GM12878 (cell line): ENCODE data around the gene SH3BP5. TPM values are rescaled to one million over a fixed set of nuclear protein-coding genes. Genes with fewer than 3 reads are reported as not detected.
A peak's percentile ranks its signal among the peaks of the same experiment; 100 is the strongest.

Source experiments
- ATAC-seq: fragments of 200-7000 bp; cut with Tn5 transposase; 3 replicates; pipeline ENCODE4 v1.9.1; 2020; ENCODE audit warnings: mild to moderate bottlenecking, moderate library complexity
- BruUV-seq: library from RNA; stranded (reverse); fragments of 400-500 nt; replicated peaks from 2 replicates; lab custom pipeline; 2021; lab: Mats Ljungman, UMichigan
- CTCF ChIA-PET: fragments of 300-600 bp; sonication (Branson Sonifier 250); formaldehyde crosslinking; extraction: SDS; loops from one replicate; lab custom pipeline; 2021; ENCODE audit warnings: inconsistent platforms; lab: Yijun Ruan, JAX
- POLR2A ChIA-PET: fragments of 350-600 bp; formaldehyde crosslinking; extraction: SDS; loops from one replicate; lab custom pipeline; 2021; ENCODE audit warnings: inconsistent platforms; lab: Charles Lee
- RAD21 ChIA-PET: fragments of 300-600 bp; sonication (Branson Sonifier 250); formaldehyde crosslinking; loops from one replicate; lab custom pipeline; 2023; ENCODE audit warnings: antibody characterized with exemption; ENCODE audit not compliant: unreplicated experiment; lab: Charles Lee
- SMC1A ChIA-PET: fragments of 300-600 bp; sonication (Branson Sonifier 250); formaldehyde crosslinking; loops from one replicate; lab custom pipeline; 2023; ENCODE audit not compliant: unreplicated experiment, uncharacterized antibody; lab: Charles Lee
- DNase-seq: peaks from one replicate; pipeline ENCODE4 v3.0.0-alpha.2; 2011; ENCODE audit warnings: low read depth, low spot score
- FAIRE-seq: peaks from 3 replicates; lab custom pipeline; 2011; peaks lifted over from hg19 to GRCh38; lab: Jason Lieb, UNC
- H2AFZ ChIP-seq: 2 replicates; pipeline ENCODE4 v1.6.0; 2011; ENCODE audit warnings: low read depth, low read length, control low read depth; ENCODE audit not compliant: control insufficient read depth
- H3K27ac ChIP-seq: 2 replicates; pipeline ENCODE4 v1.5.1; 2011; ENCODE audit warnings: control low read depth; ENCODE audit not compliant: control insufficient read depth, insufficient read depth
- H3K27me3 ChIP-seq, 2 experiments: replicated peaks in 1 of 2; 2 replicates each; pipeline versions ENCODE4 v1.6.0 to v1.6.1; 2011; ENCODE audit warnings: low read length in 1 of 2; ENCODE audit not compliant: control insufficient read depth in 2 of 2, insufficient read depth in 2 of 2
- H3K36me3 ChIP-seq, 2 experiments: 2 replicates each; pipeline ENCODE4 v1.5.1; 2011; ENCODE audit warnings: low read length in 1 of 2; ENCODE audit not compliant: control insufficient read depth in 2 of 2, insufficient read depth in 2 of 2
- H3K4me1 ChIP-seq: 2 replicates; pipeline ENCODE4 v1.6.1; 2011; ENCODE audit warnings: mild to moderate bottlenecking, low read length, moderate library complexity, mixed read lengths; ENCODE audit not compliant: control insufficient read depth, insufficient read depth
- H3K4me2 ChIP-seq: 2 replicates; pipeline ENCODE4 v1.6.0; 2011; ENCODE audit warnings: control low read depth; ENCODE audit not compliant: control insufficient read depth, insufficient read depth
- H3K4me3 ChIP-seq: fragments of 200-600 bp; sonication (generic); 2 replicates; pipeline ENCODE4 v1.5.1; 2016
- H3K79me2 ChIP-seq: 2 replicates; pipeline ENCODE4 v1.6.0; 2011; ENCODE audit warnings: low read length; ENCODE audit not compliant: control insufficient read depth, insufficient read depth
- H3K9ac ChIP-seq: 2 replicates; pipeline ENCODE4 v1.8.0; 2011; ENCODE audit warnings: low read length, control low read depth, mixed read lengths; ENCODE audit not compliant: control insufficient read depth, insufficient read depth
- H3K9me3 ChIP-seq: replicated peaks from 3 replicates; pipeline ENCODE4 v1.5.1; 2011; ENCODE audit warnings: mild to moderate bottlenecking, low read length; ENCODE audit not compliant: control insufficient read depth, insufficient read depth
- H4K20me1 ChIP-seq: 2 replicates; pipeline ENCODE4 v1.6.0; 2011; ENCODE audit not compliant: control insufficient read depth, insufficient read depth
- CHD1 ChIP-seq: IDR thresholded peaks from 2 replicates; pipeline ENCODE4 v1.6.1; 2012; ENCODE audit warnings: low read depth, low read length, improper control_type of control experiment
- CUX1 ChIP-seq: IDR thresholded peaks from 2 replicates; pipeline ENCODE4 v1.6.1; 2012; ENCODE audit warnings: improper control_type of control experiment, low read depth, low read length; ENCODE audit not compliant: insufficient replicate concordance
- FOS ChIP-seq: IDR thresholded peaks from 3 replicates; pipeline ENCODE4 v1.6.1; 2011; ENCODE audit warnings: borderline replicate concordance; ENCODE audit not compliant: insufficient read length; ENCODE audit errors: extremely low read depth
- JUNB ChIP-seq: IDR thresholded peaks from 2 replicates; pipeline ENCODE4 v1.6.1; 2016; ENCODE audit warnings: antibody characterized with exemption, mild to moderate bottlenecking
- KLF5 ChIP-seq: fragments of 450-650 bp; IDR thresholded peaks from 2 replicates; pipeline ENCODE4 v1.6.1; 2014; ENCODE audit warnings: mild to moderate bottlenecking; ENCODE audit not compliant: partially characterized antibody
- MXI1 ChIP-seq: fragments of 150-350 bp; IDR thresholded peaks from 2 replicates; pipeline ENCODE4 v1.6.1; 2011; ENCODE audit warnings: low read depth, mild to moderate bottlenecking, inconsistent platforms, low read length, improper control_type of control experiment
- NFIC ChIP-seq: IDR thresholded peaks from 2 replicates; pipeline ENCODE4 v1.6.1; 2012; ENCODE audit warnings: low read depth, mild to moderate bottlenecking, inconsistent platforms, low read length, moderate library complexity
- NFYA ChIP-seq: IDR thresholded peaks from 2 replicates; pipeline ENCODE4 v1.6.1; 2011; ENCODE audit warnings: low read depth, mild to moderate bottlenecking, low read length, improper control_type of control experiment, borderline replicate concordance
- PAX8 ChIP-seq: fragments of 450-650 bp; IDR thresholded peaks from 2 replicates; pipeline ENCODE4 v1.6.1; 2017; ENCODE audit warnings: mild to moderate bottlenecking, moderate library complexity
- PKNOX1 ChIP-seq: fragments of 450-650 bp; IDR thresholded peaks from 2 replicates; pipeline ENCODE4 v1.6.1; 2016; ENCODE audit warnings: mild to moderate bottlenecking
- POU2F2 ChIP-seq: IDR thresholded peaks from 3 replicates; pipeline ENCODE4 v1.6.1; 2011; ENCODE audit warnings: low read depth, mild to moderate bottlenecking, low read length, borderline replicate concordance
- ZBED1 ChIP-seq: IDR thresholded peaks from 2 replicates; pipeline ENCODE4 v1.6.1; 2016; ENCODE audit warnings: borderline replicate concordance
- ZNF217 ChIP-seq: fragments of 450-650 bp; IDR thresholded peaks from 2 replicates; pipeline ENCODE4 v1.6.1; 2017; ENCODE audit warnings: antibody characterized with exemption, mild to moderate bottlenecking
- ZNF274 ChIP-seq: IDR thresholded peaks from one replicate; pipeline ENCODE4 v1.8.0; 2011; ENCODE audit not compliant: insufficient read length, insufficient read depth
- ZNF384 ChIP-seq: IDR thresholded peaks from 2 replicates; pipeline ENCODE4 v1.6.1; 2012; ENCODE audit warnings: low read depth, mild to moderate bottlenecking, low read length, improper control_type of control experiment, borderline replicate concordance
- ZZZ3 ChIP-seq: IDR thresholded peaks from 2 replicates; pipeline ENCODE4 v1.6.1; 2011; ENCODE audit warnings: low read depth; ENCODE audit not compliant: control insufficient read depth, insufficient read length
- WGBS: methylation state at CpG from one replicate; pipeline ENCODE4 v1.1.6; 2016; ENCODE audit warnings: low lambda C conversion rate; ENCODE audit not compliant: insufficient replicate concordance, insufficient coverage; ENCODE audit errors: missing lambda C conversion rate; 5-methylcytosine and 5-hydroxymethylcytosine counted together
- in situ Hi-C: fragments of 300-500 bp; cut with MboI; formaldehyde crosslinking; loops from 9 replicates; pipeline ENCODE4 v1.14.3; 2018; ENCODE audit warnings: mixed read lengths
- intact Hi-C: fragments of 100-400 bp; cut with micrococcal nuclease; formaldehyde crosslinking; loops from one replicate; pipeline ENCODE4 v1.14.2; 2022; ENCODE audit not compliant: unreplicated experiment
- polyA plus RNA-seq, 11 experiments: library from polyadenylated mRNA; depleted of rRNA in 4 of 11; unstranded in 6 of 11; stranded (reverse) in 5 of 11; fragments of >200 nt; fragmentation: Nextera tagmentation in 4 of 11; fragmentation: Illumina TruSeq in 1 of 11; extraction: Ambion mirVana in 4 of 11; extraction: Trizol in 1 of 11; gene quantifications; 1 replicate in 1 of 11; 2 replicates in 10 of 11; pipeline versions ENCODE4 v1.2.1 to v1.2.3, GENCODE V29; 2011 to 2016; ENCODE audit warnings: inconsistent platforms in 2 of 11, missing spikeins in 2 of 11, low read depth in 1 of 11
- total RNA-seq, 4 experiments: library from RNA; depleted of rRNA in 3 of 4; stranded (reverse); fragments of >200 nt in 3 of 4; fragmentation: Illumina TruSeq in 1 of 4; extraction: Trizol in 1 of 4; gene quantifications; 2 replicates each; pipeline versions ENCODE4 v1.2.1 to v1.2.3, GENCODE V29; 2013 to 2021

SH3BP5 gene
- total and polyA plus RNA-seq, 10 of the 15 experiments (the other 5 are each of a cell fraction or from before 2014, with no cell fraction given): 14.9 to 87.5 (median 43.7) TPM

- peak; percentile 98 for FAIRE-seq
- ChIA-PET SMC1A (interaction anchor here (0.8 to 7.0 kb wide), 20 partner anchors 11 to 260 kb away, joined by 3 to 136 read pairs (median 4); partner anchors contain the start of gene CAPN7), CTCF (interaction anchor here (0.7 to 11.0 kb wide), 23 partner anchors 8 to 427 kb away, joined by 3 to 228 read pairs (median 4); partner anchors contain the start of gene SH3BP5), RAD21 (interaction anchor here (0.7 to 7.8 kb wide), 11 partner anchors 17 to 178 kb away, joined by 3 to 137 read pairs (median 7); partner anchors contain the start of gene SH3BP5), POLR2A (interaction anchor here (1.1 kb wide), 1 partner anchor 110 kb away, joined by 5 read pairs; no protein-coding TSS in a partner anchor)
- Histone ChIP-seq H3K4me3 (no peak overlapping the region), H3K27me3 (no peaks in the 10 kb centered on the region), H3K36me3 (no peaks in the 10 kb centered on the region), H4K20me1 (no peaks in the 10 kb centered on the region), H3K9me3 (no peaks in the 10 kb centered on the region), H3K79me2 (no peaks in the 10 kb centered on the region), H3K27ac (peak overlapping the region; percentile 27; the same call in 1 of the 2 replicates), H3K4me1 (peaks cover 16% of the 10 kb centered on the region), H3K9ac (no peak overlapping the region), H3K4me2 (peak overlapping the region; percentile 52), H2AFZ (peak overlapping the region; percentile 85)
- in situ Hi-C loops: no loop called here
- intact Hi-C loops: loop anchor here (1.0 kb wide), 3 partner anchors 17 to 110 kb away; partner anchors contain the start of gene SH3BP5
- WGBS: 17% methylated on average over 16 of the region's 16 CpGs
- BruUV-seq: no TSS peak
- peak; percentile 81 for DNase-seq
- peak; percentile 95 for ATAC-seq
- no peak for TF ChIP-seq ZNF217
- TF ChIP-seq POU2F2: peak; percentile 98
- peak; percentile 99 for TF ChIP-seq MXI1
- no peak for TF ChIP-seq ZNF274
- TF ChIP-seq JUNB: no peak
- no peak for TF ChIP-seq ZBED1
- no peak for TF ChIP-seq NFYA
- no peak for TF ChIP-seq ZNF384
- no peak for TF ChIP-seq ZZZ3
- TF ChIP-seq PAX8: no peak
- peak; percentile 64 for TF ChIP-seq KLF5
- no peak for TF ChIP-seq NFIC
- no peak for TF ChIP-seq CHD1
- TF ChIP-seq CUX1: no peak
- no peak for TF ChIP-seq FOS
- peak; percentile 68 for TF ChIP-seq PKNOX1
Observed at GRCh38 chr3:15377961-15378791, 45.8 kb upstream of the SH3BP5 start.
